HCT116 (cell line): Measurements from ENCODE around the gene TMEM185B. TPM values are rescaled to one million over a fixed set of nuclear protein-coding genes. Genes with fewer than 3 reads are reported as not detected.

Experiments used
- ATAC-seq: fragments of 200-7000 bp; cut with Tn5 transposase; 2 replicates; pipeline ENCODE4 v1.9.1; 2020; ENCODE audit warnings: mild to moderate bottlenecking, moderate library complexity
- BruUV-seq: library from RNA; stranded (reverse); fragments of 400-500 nt; replicated peaks from 2 replicates; lab custom pipeline; 2021; lab: Mats Ljungman, UMichigan
- CTCF ChIA-PET: fragments of 300-600 bp; sonication (Branson Sonifier 250); formaldehyde crosslinking; loops from one replicate; lab custom pipeline; 2021; ENCODE audit warnings: antibody characterized with exemption; lab: Charles Lee
- POLR2A ChIA-PET: fragments of 300-600, 350-600 bp; sonication (Branson Sonifier 250); formaldehyde crosslinking; loops from one replicate; lab custom pipeline; 2021; ENCODE audit warnings: antibody characterized with exemption; lab: Charles Lee
- RAD21 ChIA-PET, 2 experiments: fragments of 300-600 bp; sonication (Branson Sonifier 250); formaldehyde crosslinking; loops; one replicate each; lab custom pipeline; 2023; ENCODE audit warnings: low total read pairs in 2 of 2; ENCODE audit not compliant: uncharacterized antibody in 2 of 2, unreplicated experiment in 2 of 2, low non-redundant PET in 1 of 2; lab: Charles Lee
- DNase-seq: peaks from one replicate; pipeline ENCODE4 v3.0.0-alpha.2; 2010; ENCODE audit warnings: low read depth, low spot score
- H2AFZ ChIP-seq: fragments of 200-600 bp; shearing (Covaris generic), sonication (generic); 2 replicates; pipeline ENCODE4 v1.6.1; 2017; ENCODE audit warnings: low read depth, mixed run types, mixed read lengths, antibody characterized with exemption, low read length; ENCODE audit not compliant: poor library complexity, severe bottlenecking
- H3K27ac ChIP-seq: 2 replicates; pipeline ENCODE4 v1.5.1; 2012; ENCODE audit warnings: low read depth, low read length
- H3K27me3 ChIP-seq: fragments of 200-600 bp; sonication (generic); 2 replicates; pipeline ENCODE4 v1.6.1; 2016; ENCODE audit warnings: mixed run types, low read length, mixed read lengths; ENCODE audit not compliant: insufficient read depth
- H3K36me3 ChIP-seq, 2 experiments: fragments of 200-500 bp in 1 of 2; fragments of 200-600 bp in 1 of 2; sonication (Bioruptor generic) in 1 of 2; sonication (generic) in 1 of 2; 2 replicates each; pipeline versions ENCODE4 v1.5.1 to v1.6.1; 2014 to 2016; ENCODE audit warnings: low read length in 2 of 2, inconsistent platforms in 1 of 2, mixed read lengths in 1 of 2, mixed run types in 1 of 2; ENCODE audit not compliant: insufficient read depth in 2 of 2, control insufficient read depth in 1 of 2
- H3K4me1 ChIP-seq, 2 experiments: fragments of 200-600 bp in 1 of 2; sonication (generic) in 1 of 2; 2 replicates each; pipeline versions ENCODE4 v1.5.1 to v1.6.1; 2012 to 2017; ENCODE audit warnings: low read length in 2 of 2, inconsistent platforms in 1 of 2, mild to moderate bottlenecking in 1 of 2, mixed read lengths in 1 of 2, mixed run types in 1 of 2, moderate library complexity in 1 of 2; ENCODE audit not compliant: insufficient read depth in 2 of 2, control insufficient read depth in 1 of 2
- H3K4me2 ChIP-seq: fragments of 200-600 bp; sonication (generic); 2 replicates; pipeline ENCODE4 v1.6.1; 2017; ENCODE audit warnings: mixed run types, low read length, mixed read lengths
- H3K4me3 ChIP-seq, 2 experiments: fragments of 200-600 bp in 1 of 2; sonication (generic) in 1 of 2; replicated peaks in 1 of 2; 2 replicates each; pipeline ENCODE4 v1.5.1; 2011 to 2016; ENCODE audit warnings: low read length in 2 of 2, control low read depth in 1 of 2, low read depth in 1 of 2, mild to moderate bottlenecking in 1 of 2, mixed read lengths in 1 of 2, mixed run types in 1 of 2
- H3K79me2 ChIP-seq: fragments of 200-600 bp; sonication (generic); 2 replicates; pipeline ENCODE4 v1.6.1; 2017; ENCODE audit warnings: mild to moderate bottlenecking, mixed run types, low read length, moderate library complexity, mixed read lengths; ENCODE audit not compliant: insufficient read depth
- H3K9ac ChIP-seq: fragments of 200-600 bp; sonication (generic); 2 replicates; pipeline ENCODE4 v1.6.1; 2016; ENCODE audit warnings: low read length, mixed read lengths
- H3K9me2 ChIP-seq: fragments of 200-600 bp; sonication (generic), shearing (Covaris generic); 2 replicates; pipeline ENCODE4 v1.6.1; 2017; ENCODE audit warnings: mixed run types, mild to moderate bottlenecking, moderate library complexity; ENCODE audit not compliant: insufficient read depth
- H3K9me3 ChIP-seq, 2 experiments: fragments of 200-500 bp in 1 of 2; fragments of 200-600 bp in 1 of 2; sonication (Bioruptor generic) in 1 of 2; sonication (generic) in 1 of 2; 2 replicates each; pipeline ENCODE4 v1.6.1; 2014 to 2017; ENCODE audit warnings: low read length in 2 of 2, mixed read lengths in 2 of 2, inconsistent platforms in 1 of 2, low read depth in 1 of 2, mild to moderate bottlenecking in 1 of 2, mixed run types in 1 of 2, moderate library complexity in 1 of 2; ENCODE audit not compliant: control insufficient read depth in 1 of 2, insufficient read depth in 1 of 2
- H4K20me1 ChIP-seq: fragments of 200-600 bp; sonication (generic), shearing (Covaris generic); 2 replicates; pipeline ENCODE4 v1.6.1; 2017; ENCODE audit warnings: mixed run types, mild to moderate bottlenecking, moderate library complexity; ENCODE audit not compliant: insufficient read depth
- ATF3 ChIP-seq: IDR thresholded peaks from 2 replicates; pipeline ENCODE4 v1.6.1; 2012
- CBX3 ChIP-seq: IDR thresholded peaks from 2 replicates; pipeline ENCODE4 v1.6.1; 2012; ENCODE audit warnings: low read depth
- CEBPB ChIP-seq: IDR thresholded peaks from 2 replicates; pipeline ENCODE4 v1.6.1; 2012; ENCODE audit warnings: low read depth
- EGR1 ChIP-seq: IDR thresholded peaks from 2 replicates; pipeline ENCODE4 v1.6.1; 2012; ENCODE audit warnings: low read depth
- EZH2 ChIP-seq: fragments of 200-600 bp; sonication (generic); IDR thresholded peaks from 2 replicates; pipeline ENCODE4 v1.6.1; 2017; ENCODE audit warnings: antibody characterized with exemption, mixed run types
- EZH2phosphoT487 ChIP-seq: fragments of 200-600 bp; IDR thresholded peaks from 2 replicates; pipeline ENCODE4 v1.6.1; 2018; ENCODE audit warnings: antibody characterized with exemption, borderline replicate concordance
- FOSL1 ChIP-seq: IDR thresholded peaks from 2 replicates; pipeline ENCODE4 v1.6.1; 2012; ENCODE audit warnings: low read depth
- JUND ChIP-seq: IDR thresholded peaks from 2 replicates; pipeline ENCODE4 v1.6.1; 2012
- MAX ChIP-seq: IDR thresholded peaks from 2 replicates; pipeline ENCODE4 v1.6.1; 2012
- POLR2AphosphoS5 ChIP-seq: IDR thresholded peaks from 2 replicates; pipeline ENCODE4 v1.6.1; 2011; ENCODE audit warnings: mild to moderate bottlenecking, low read depth, low read length, moderate library complexity
- REST ChIP-seq: IDR thresholded peaks from 2 replicates; pipeline ENCODE4 v1.6.1; 2012; ENCODE audit warnings: low read depth
- SIN3A ChIP-seq: IDR thresholded peaks from 2 replicates; pipeline ENCODE4 v1.6.1; 2012; ENCODE audit warnings: low read depth
- SP1 ChIP-seq: IDR thresholded peaks from 2 replicates; pipeline ENCODE4 v1.6.1; 2012; ENCODE audit warnings: low read depth
- SRF ChIP-seq: IDR thresholded peaks from 2 replicates; pipeline ENCODE4 v1.6.1; 2012; ENCODE audit warnings: low read depth
- intact Hi-C: fragments of 100-400 bp; cut with micrococcal nuclease; formaldehyde crosslinking; loops from 2 replicates; pipeline ENCODE4 v1.10.0; 2022
- total RNA-seq: library from RNA; stranded (reverse); gene quantifications from one replicate; pipeline ENCODE4 v1.2.1, GENCODE V29; 2021; ENCODE audit not compliant: unreplicated experiment

TMEM185B gene
- total RNA-seq, 1 experiment from 2014 or later, result 27.1 TPM

GRCh38 chr2:120224256-120224655 is 1.1 kb upstream of the TMEM185B start:
- Histone ChIP-seq H3K79me2 (peaks cover 21% of the 10 kb centered on the region), H3K9me3 (no peaks in the 10 kb centered on the region), H3K4me1 (peaks cover 6 to 30% of the 10 kb centered on the region in 2 experiments; a peak in 3 of 4 replicates), H3K27me3 (no peaks in the 10 kb centered on the region), H3K9me2 (no peaks in the 10 kb centered on the region)
- RAD21 ChIA-PET, result no interaction called here
- no TSS peak for BruUV-seq
- no peak for DNase-seq
- TF ChIP-seq FOSL1, result no peak
- TF ChIP-seq ATF3, result no peak
- no peak for TF ChIP-seq JUND
- no peak for TF ChIP-seq SIN3A
- TF ChIP-seq SRF, result no peak
- no peak for TF ChIP-seq CBX3
- TF ChIP-seq POLR2AphosphoS5, result no peak
- TF ChIP-seq EGR1, result no peak
- TF ChIP-seq MAX, result no peak
- TF ChIP-seq EZH2, result no peak
- no peak for TF ChIP-seq SP1
- TF ChIP-seq EZH2phosphoT487, result no peak
- no peak for TF ChIP-seq CEBPB
- no peak for TF ChIP-seq REST
- TF ChIP-seq, all 23 proteins: peak for 0
- intact Hi-C loops, result no loop called here
- no peak for ATAC-seq
- Histone ChIP-seq H3K27ac (no peak overlapping the region; the same call in 1 of the 2 replicates), H2AFZ (no peak overlapping the region), H3K9ac (peak overlapping the region; percentile 74), H3K36me3 (peaks cover 0 to 7% of the 10 kb centered on the region in 2 experiments; a peak in 1 of 4 replicates), H3K4me2 (peak overlapping the region; percentile 91), H3K4me3 (peak overlapping the region; percentile 58 to 65), H4K20me1 (no peaks in the 10 kb centered on the region)
- POLR2A ChIA-PET, result no interaction called here
- CTCF ChIA-PET, result no interaction called here
